NT2/D1 (cell line): ENCODE data around the gene PCDH19.

ENCODE experiments used
- DNase-seq: peaks from one replicate; pipeline ENCODE4 v3.0.0-alpha.2; 2011; ENCODE audit warnings: low read depth, low spot score
- H3K27me3 ChIP-seq: 2 replicates; pipeline ENCODE4 v1.6.0; 2011; ENCODE audit warnings: mild to moderate bottlenecking; ENCODE audit not compliant: insufficient read length, insufficient read depth
- H3K36me3 ChIP-seq: 2 replicates; pipeline ENCODE4 v1.6.1; 2011; ENCODE audit warnings: mild to moderate bottlenecking, low read length, mixed read lengths; ENCODE audit not compliant: insufficient read depth, insufficient read length
- H3K4me1 ChIP-seq: 2 replicates; pipeline ENCODE4 v1.5.1; 2011; ENCODE audit not compliant: insufficient read depth, insufficient read length
- H3K4me3 ChIP-seq: 2 replicates; pipeline ENCODE4 v1.5.1; 2011; ENCODE audit warnings: low read depth; ENCODE audit not compliant: insufficient read length
- H3K9ac ChIP-seq: 2 replicates; pipeline ENCODE4 v1.6.0; 2011; ENCODE audit warnings: low read depth; ENCODE audit not compliant: insufficient read length
- H3K9me3 ChIP-seq: 2 replicates; pipeline ENCODE4 v1.5.1; 2011; ENCODE audit warnings: mild to moderate bottlenecking, low read length; ENCODE audit not compliant: insufficient read depth
- SUZ12 ChIP-seq: IDR thresholded peaks from 2 replicates; pipeline ENCODE4 v1.6.1; 2011; ENCODE audit not compliant: insufficient read length, insufficient read depth; ENCODE audit errors: extremely low read depth
- YY1 ChIP-seq: IDR thresholded peaks from 2 replicates; pipeline ENCODE4 v1.6.1; 2011; ENCODE audit not compliant: insufficient read length, insufficient read depth
- ZNF274 ChIP-seq: IDR thresholded peaks from 2 replicates; pipeline ENCODE4 v1.6.1; 2011; ENCODE audit warnings: mild to moderate bottlenecking, low read depth, low read length

PCDH19 gene

DNA sequence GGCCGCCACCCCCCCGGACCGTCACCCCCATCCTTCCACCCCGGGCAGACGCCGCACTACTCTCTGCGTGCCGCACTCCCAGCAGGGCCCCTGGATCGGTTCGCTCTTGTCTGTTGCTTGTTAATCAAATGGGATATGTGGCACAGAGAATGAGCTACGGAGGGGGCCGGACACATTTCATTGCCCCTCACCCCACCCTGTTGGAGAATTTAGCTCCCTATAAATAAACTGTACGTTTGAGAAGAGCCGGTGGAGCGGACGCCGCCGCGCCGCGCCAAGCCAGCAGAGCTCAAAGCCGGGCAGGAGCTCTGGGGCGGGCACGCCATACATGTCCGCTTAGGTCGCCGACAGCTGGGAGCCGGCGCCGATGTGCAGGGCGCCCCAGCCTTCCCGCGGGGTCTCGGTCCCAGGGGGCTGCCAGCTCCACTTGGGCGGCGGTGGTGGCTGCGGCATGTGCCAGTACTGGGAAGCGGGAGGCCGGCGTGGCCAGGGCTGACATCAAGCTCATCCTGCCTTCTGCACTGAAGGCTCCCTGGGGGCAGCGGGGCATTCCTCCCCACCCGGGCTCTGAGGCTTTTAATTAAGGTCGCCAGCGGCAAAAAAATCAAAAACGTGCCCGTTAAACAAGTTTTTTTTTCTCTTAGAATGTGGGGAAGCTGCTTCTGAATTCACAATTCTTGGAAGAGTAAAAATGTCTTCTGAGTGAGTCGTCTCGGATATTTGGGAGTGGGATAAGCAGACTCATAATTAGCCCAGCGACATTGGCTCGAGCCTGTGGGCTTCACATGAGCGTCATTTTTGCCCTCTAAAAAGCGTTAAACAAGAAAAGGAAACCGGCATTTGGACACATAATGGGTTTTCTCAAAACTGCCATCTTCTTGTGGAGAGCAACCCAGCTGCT lies 1.1 kb upstream of the PCDH19 start:
- H3K27me3 ChIP-seq, result peaks cover 65% of the 10 kb centered on the region
- peak overlapping the region; percentile 45 for H3K4me3 ChIP-seq
- no peak for DNase-seq
- peaks cover 12% of the 10 kb centered on the region for H3K36me3 ChIP-seq
- H3K9me3 ChIP-seq, result peaks cover 15% of the 10 kb centered on the region; the same call in 1 of the 2 replicates
- TF ChIP-seq ZNF274, result no peak
- no peak for TF ChIP-seq SUZ12
- no peak for TF ChIP-seq YY1
- H3K4me1 ChIP-seq, result peaks cover 2% of the 10 kb centered on the region
- no peak overlapping the region for H3K9ac ChIP-seq

DNA sequence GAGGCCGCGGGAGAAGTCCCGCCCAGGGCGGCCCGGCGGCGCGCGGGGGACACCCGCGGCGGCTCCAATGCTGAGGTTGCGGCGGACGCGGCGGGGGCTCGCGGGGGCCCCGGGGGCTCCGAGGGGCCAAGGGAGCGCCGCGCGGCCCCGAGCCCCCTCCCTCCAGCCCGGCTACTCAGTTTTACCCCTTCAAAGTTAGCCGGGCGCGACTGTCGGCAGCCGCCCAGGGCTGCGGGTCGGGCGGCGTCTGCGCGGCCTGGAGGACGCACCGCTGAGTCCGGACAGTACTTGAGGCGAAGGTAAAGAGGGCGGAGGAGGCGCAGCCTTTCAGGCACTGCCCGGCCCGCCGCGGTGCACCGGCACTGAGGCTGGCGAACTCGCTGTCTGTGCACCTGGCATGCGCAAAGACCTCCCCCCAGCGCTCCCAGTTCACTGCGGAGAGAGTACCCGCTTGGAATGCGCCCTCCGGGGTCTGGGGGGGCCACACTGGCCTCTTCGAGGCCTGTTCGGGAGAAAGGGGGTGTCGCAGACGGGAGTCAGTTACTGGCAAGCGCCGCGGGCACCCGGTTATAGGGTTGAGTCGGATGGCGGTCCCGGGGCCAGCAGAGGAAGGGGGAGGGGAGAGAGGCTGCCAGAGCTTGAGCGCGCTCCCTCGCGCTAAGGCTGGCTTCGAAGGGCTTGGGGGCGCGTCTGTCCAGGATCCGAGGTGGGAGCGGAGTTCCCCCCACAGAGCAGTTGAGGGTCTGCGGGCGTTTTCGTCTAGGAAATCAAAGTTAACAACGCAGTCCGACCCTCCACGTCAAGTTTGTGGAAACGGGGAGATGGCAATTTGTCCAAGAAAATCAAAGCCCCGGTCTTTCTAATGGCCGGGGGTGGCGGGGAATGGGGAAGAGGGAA lies 1.1 kb downstream of the PCDH19 start:
- peak overlapping the region; percentile 49 for H3K4me3 ChIP-seq
- H3K9me3 ChIP-seq, result peaks cover 15% of the 10 kb centered on the region; the same call in 1 of the 2 replicates
- TF ChIP-seq ZNF274 (no peak), SUZ12 (no peak), YY1 (no peak)
- peaks cover 65% of the 10 kb centered on the region for H3K27me3 ChIP-seq
- no peak for DNase-seq
- peaks cover 4% of the 10 kb centered on the region for H3K4me1 ChIP-seq
- peak overlapping the region; percentile 64 for H3K9ac ChIP-seq
- peaks cover 12% of the 10 kb centered on the region for H3K36me3 ChIP-seq

DNA sequence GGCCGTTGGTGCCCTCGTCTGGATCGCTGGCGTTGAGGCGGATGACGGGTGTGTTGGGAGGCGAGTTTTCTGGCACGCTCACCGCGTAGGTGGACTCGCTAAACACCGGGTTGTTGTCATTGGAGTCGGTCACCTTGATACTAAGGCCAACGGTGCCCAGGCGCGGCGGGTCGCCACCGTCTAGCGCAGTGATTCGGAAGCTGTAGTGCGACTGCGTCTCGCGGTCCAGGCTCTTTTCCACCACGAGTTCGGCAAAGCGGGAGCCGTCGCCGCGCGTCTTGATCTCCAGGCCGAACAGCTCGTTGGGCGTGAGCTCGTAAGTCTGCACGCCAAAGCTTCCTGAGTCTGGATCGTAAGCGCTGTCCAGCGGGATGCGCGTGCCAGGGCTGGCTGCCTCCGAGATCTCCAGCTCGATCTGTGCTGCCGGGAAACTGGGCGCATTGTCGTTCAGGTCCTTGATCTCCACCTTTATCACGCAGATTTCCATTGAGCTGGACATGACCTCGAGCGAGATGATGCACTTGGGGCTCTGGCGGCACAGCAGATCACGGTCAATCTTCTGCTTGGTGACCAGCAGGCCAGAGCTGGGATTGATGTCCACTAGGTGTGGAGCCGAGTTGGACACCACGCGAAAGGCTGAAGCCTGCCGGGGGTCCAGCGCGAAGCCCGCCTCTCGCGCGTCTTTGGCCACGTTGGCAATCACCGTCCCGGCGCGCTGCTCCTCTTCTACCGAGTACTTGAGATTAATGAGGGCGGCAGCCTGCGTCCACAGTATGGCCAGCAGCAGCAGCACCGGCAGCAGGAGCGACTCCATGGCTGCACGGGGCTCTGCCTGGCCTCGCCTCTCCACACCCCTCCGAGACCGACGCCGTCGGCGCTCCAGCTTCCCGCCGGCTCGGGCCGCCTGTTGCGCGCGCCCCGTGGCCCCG lies 2.0 kb downstream of the PCDH19 start:
- Histone ChIP-seq H3K27me3 (peaks cover 65% of the 10 kb centered on the region), H3K36me3 (peaks cover 12% of the 10 kb centered on the region), H3K9me3 (peaks cover 15% of the 10 kb centered on the region; the same call in 1 of the 2 replicates), H3K9ac (no peak overlapping the region), H3K4me1 (peaks cover 4% of the 10 kb centered on the region), H3K4me3 (peak overlapping the region; percentile 49)
- TF ChIP-seq ZNF274 (no peak), YY1 (no peak), SUZ12 (no peak)
- no peak for DNase-seq

DNA sequence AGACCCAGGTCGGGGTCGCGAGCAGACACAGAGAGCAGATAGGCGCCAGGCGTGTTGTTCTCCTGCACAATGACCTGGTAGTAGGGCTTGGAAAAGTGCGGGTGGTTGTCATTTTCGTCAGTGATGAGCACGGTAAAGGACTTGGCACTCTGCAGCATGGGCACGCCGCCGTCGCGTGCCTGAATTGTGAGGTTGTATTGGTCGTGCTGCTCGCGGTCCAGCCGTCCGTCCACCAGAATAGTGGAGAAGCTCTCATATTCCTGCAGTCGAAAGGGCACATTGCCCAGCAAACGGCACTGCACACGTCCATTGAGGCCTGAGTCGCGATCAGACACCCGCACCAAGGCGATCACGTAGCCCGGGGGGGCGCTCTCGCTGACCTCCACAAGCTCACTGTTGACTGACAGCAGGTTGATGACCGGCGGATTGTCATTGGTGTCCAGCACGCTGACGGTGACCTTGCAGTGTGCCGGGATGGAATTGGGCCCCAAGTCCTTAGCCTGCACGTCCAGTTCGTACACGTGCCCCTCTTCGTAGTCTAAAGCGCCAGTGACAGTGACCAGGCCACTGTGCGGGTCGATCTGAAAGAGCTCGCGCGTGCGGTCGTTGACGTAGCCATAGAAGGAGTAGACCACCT lies 2.8 kb downstream of the PCDH19 start:
- H3K9me3 ChIP-seq, result peaks cover 15% of the 10 kb centered on the region; the same call in 1 of the 2 replicates
- no peak for DNase-seq
- H3K4me1 ChIP-seq, result peaks cover 4% of the 10 kb centered on the region
- H3K9ac ChIP-seq, result no peak overlapping the region
- H3K27me3 ChIP-seq, result peaks cover 57% of the 10 kb centered on the region
- no peak overlapping the region for H3K4me3 ChIP-seq
- H3K36me3 ChIP-seq, result peaks cover 12% of the 10 kb centered on the region
- TF ChIP-seq YY1, result no peak
- no peak for TF ChIP-seq SUZ12
- no peak for TF ChIP-seq ZNF274

DNA sequence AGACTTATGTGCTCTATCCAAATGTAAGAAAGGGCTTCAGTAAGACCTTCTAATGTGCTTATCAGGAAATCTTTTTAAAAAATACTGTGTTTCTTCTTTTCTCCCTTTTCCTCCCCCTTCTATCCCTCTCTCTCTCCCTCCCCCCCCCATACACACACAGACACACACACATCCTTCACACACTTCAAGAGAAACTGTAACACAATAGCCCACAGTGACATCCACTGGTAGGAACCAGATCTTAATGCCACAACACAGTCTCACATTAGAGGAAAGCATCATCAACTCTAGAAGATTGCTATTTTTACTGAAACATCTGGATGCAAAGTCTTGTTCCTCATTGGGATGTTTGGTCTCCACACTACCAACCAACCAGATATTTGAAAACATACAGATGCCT lies 4.6 kb downstream of the PCDH19 start:
- H3K4me1 ChIP-seq, result peaks cover 4% of the 10 kb centered on the region
- TF ChIP-seq SUZ12, result no peak
- no peak for TF ChIP-seq ZNF274
- TF ChIP-seq YY1, result no peak
- peaks cover 12% of the 10 kb centered on the region for H3K36me3 ChIP-seq
- peaks cover 38% of the 10 kb centered on the region for H3K27me3 ChIP-seq
- H3K9ac ChIP-seq, result no peak overlapping the region
- no peak for DNase-seq
- H3K9me3 ChIP-seq, result peaks cover 15% of the 10 kb centered on the region; the same call in 1 of the 2 replicates
- H3K4me3 ChIP-seq, result no peak overlapping the region

DNA sequence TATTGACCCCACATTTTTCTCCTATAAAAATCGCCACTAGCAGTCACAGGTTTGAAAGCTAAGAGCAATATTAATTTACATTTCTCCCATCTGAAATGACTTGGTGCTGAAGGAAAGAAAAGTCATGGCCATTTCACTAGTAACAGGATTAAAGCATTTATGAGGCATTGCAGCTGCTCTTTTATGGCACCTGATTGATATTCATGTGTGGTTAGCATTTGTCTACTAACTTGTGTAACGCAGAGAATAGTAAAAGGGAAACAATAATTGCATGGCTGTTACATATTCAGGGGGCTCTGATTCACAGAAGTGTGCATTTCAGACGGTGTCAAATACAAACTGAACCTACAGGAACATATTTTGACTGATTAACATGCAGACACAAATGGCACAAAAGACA lies 5.2 kb downstream of the PCDH19 start:
- TF ChIP-seq YY1, result no peak
- no peak for TF ChIP-seq SUZ12
- no peak for TF ChIP-seq ZNF274
- DNase-seq, result no peak
- Histone ChIP-seq H3K4me1 (peaks cover 4% of the 10 kb centered on the region), H3K9ac (no peak overlapping the region), H3K4me3 (no peak overlapping the region), H3K9me3 (peaks cover 15% of the 10 kb centered on the region; the same call in 1 of the 2 replicates), H3K36me3 (peaks cover 12% of the 10 kb centered on the region), H3K27me3 (peaks cover 35% of the 10 kb centered on the region)
